PFSK-1 (cell line): ENCODE results near the gene LAD1.

ENCODE experiments used
- FOXP2 ChIP-seq: optimal IDR thresholded peaks from 2 replicates; pipeline ENCODE3; 2011; ENCODE audit warnings: borderline replicate concordance, control low read depth, inconsistent platforms; ENCODE audit not compliant: insufficient read depth; ENCODE audit errors: extremely low read length, extremely low read depth
- POLR2AphosphoS5 ChIP-seq: IDR thresholded peaks from 2 replicates; pipeline ENCODE4 v1.6.1; 2012; ENCODE audit warnings: low read depth, mild to moderate bottlenecking, control low read depth, low read length, moderate library complexity
- REST ChIP-seq, 2 experiments: IDR thresholded peaks; 2 replicates each; pipeline versions ENCODE4 v1.6.1 to v1.8.0; 2011 to 2012; ENCODE audit warnings: low read depth in 2 of 2, low read length in 2 of 2, control low read depth in 1 of 2, inconsistent platforms in 1 of 2, mild to moderate bottlenecking in 1 of 2, moderate library complexity in 1 of 2; ENCODE audit not compliant: insufficient read depth in 1 of 2
- SIN3A ChIP-seq: IDR thresholded peaks from 2 replicates; pipeline ENCODE4 v1.6.1; 2012; ENCODE audit warnings: mild to moderate bottlenecking, low read length, moderate library complexity, borderline replicate concordance; ENCODE audit not compliant: insufficient read depth
- TAF1 ChIP-seq: IDR thresholded peaks from 2 replicates; pipeline ENCODE4 v1.6.1; 2012; ENCODE audit warnings: low read length, control low read depth, borderline replicate concordance; ENCODE audit not compliant: insufficient read depth

The LAD1 gene

GRCh38 chr1:201400212-201400851 lies 1.2 kb upstream of the LAD1 start:
- TF ChIP-seq REST (IDR thresholded peaks at IDR 0.05; ENCODE audit: insufficient read depth in 1 of 2, low read depth in 2 of 2, low read length in 2 of 2), result no peak
- no peak for TF ChIP-seq POLR2AphosphoS5
- TF ChIP-seq TAF1, result no peak
- TF ChIP-seq FOXP2, result no peak
- no peak for TF ChIP-seq SIN3A

- TF ChIP-seq FOXP2, result no peak
- no peak for TF ChIP-seq TAF1
- no peak for TF ChIP-seq REST (IDR thresholded peaks at IDR 0.05; ENCODE audit: insufficient read depth in 1 of 2, low read depth in 2 of 2, low read length in 2 of 2)
- no peak for TF ChIP-seq POLR2AphosphoS5
- no peak for TF ChIP-seq SIN3A
These were observed 415 bp upstream of the LAD1 start for GRCh38 chr1:201399352-201400126.

- no peak for TF ChIP-seq FOXP2
- no peak for TF ChIP-seq SIN3A
- TF ChIP-seq TAF1, result no peak
- TF ChIP-seq REST (IDR thresholded peaks at IDR 0.05; ENCODE audit: insufficient read depth in 1 of 2, low read depth in 2 of 2, low read length in 2 of 2), result no peak
- TF ChIP-seq POLR2AphosphoS5, result no peak
These were observed 1.4 kb downstream of the LAD1 start for GRCh38 chr1:201397675-201398074.

DNA sequence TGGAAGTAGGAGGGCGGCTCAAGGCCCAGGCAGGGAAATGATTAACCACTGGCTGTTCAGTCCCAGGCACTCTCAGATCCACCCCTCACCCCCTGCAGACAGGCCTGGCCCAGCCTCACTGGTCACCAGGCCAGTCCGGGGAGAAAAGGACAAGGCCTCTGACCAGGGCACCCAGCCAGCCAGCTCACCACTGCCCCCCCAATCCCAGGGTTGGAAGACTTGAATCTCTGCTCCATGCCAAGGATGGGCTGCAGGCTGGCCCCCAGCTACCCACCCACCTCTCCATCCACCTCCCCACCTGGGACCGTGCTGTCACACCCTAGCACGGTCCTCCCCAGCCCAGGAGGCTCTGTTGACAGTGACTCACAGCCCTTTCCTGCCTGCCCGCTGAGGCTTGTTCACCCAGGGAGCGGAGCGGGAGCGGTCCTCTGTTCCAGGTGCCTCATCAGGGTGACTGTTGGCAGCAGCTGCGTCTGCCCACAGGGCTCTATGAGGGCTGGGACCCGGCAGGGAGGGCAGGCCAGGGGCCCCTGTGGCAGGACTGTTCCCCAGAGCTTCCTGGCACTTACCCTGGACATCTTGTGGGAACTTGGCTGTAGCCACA lies 2.2 kb downstream of the LAD1 start:
- TF ChIP-seq POLR2AphosphoS5, result no peak
- TF ChIP-seq REST (IDR thresholded peaks at IDR 0.05; ENCODE audit: insufficient read depth in 1 of 2, low read depth in 2 of 2, low read length in 2 of 2), result no peak
- no peak for TF ChIP-seq FOXP2
- no peak for TF ChIP-seq SIN3A
- no peak for TF ChIP-seq TAF1
